ENCODE results near the gene RABGAP1L.

RABGAP1L gene

GRCh38 chr1:175023043-175023921 lies 864.0 kb downstream of the RABGAP1L start, which contains the start of gene MRPS14 (continued):
- TF ChIP-seq KLF17 (tag by site-specific recombination; IDR thresholded peaks at IDR 0.05): peak; percentile 71; the same call in 1 of the 2 replicates
- 0 out of 2 replicates have a peak, but pooled peaks have one; percentile 54 for TF ChIP-seq ZEB2 (tag by site-specific recombination; IDR thresholded peaks at IDR 0.05)
- TF ChIP-seq ZNF391 (tag by site-specific recombination; IDR thresholded peaks at IDR 0.05; ENCODE audit: borderline replicate concordance, low read depth): no peak; the same call in 1 of the 2 replicates
- no peak for TF ChIP-seq ZNF658 (tag by site-specific recombination; IDR thresholded peaks at IDR 0.05)
- TF ChIP-seq ZSCAN4 (tag by site-specific recombination; IDR thresholded peaks at IDR 0.05): peak; percentile 35; the same call in 1 of the 2 replicates
- TF ChIP-seq ZNF148 (tag by site-specific recombination; IDR thresholded peaks at IDR 0.05; ENCODE audit: borderline replicate concordance): no peak
- TF ChIP-seq ZBTB6 (tag by site-specific recombination; IDR thresholded peaks at IDR 0.05): 0 out of 2 replicates have a peak, but pooled peaks have one; percentile 12
- TF ChIP-seq ZXDB (tag by site-specific recombination; IDR thresholded peaks at IDR 0.05): peak; percentile 92
- no peak for TF ChIP-seq ZNF549 (tag by site-specific recombination; IDR thresholded peaks at IDR 0.05)
- TF ChIP-seq ZNF354C (tag by site-specific recombination; IDR thresholded peaks at IDR 0.05; ENCODE audit: borderline replicate concordance, low read depth): no peak
- peak; percentile 55 for TF ChIP-seq KLF1 (tag by site-specific recombination; IDR thresholded peaks at IDR 0.05)
- TF ChIP-seq ZNF561 (tag by site-specific recombination; IDR thresholded peaks at IDR 0.05; ENCODE audit: borderline replicate concordance): peak; percentile 89; the same call in 1 of the 2 replicates
- TF ChIP-seq ZNF692 (tag by site-specific recombination; IDR thresholded peaks at IDR 0.05): peak; percentile 81
- no peak for TF ChIP-seq ZBTB1 (tag by site-specific recombination; IDR thresholded peaks at IDR 0.05)
- TF ChIP-seq ZNF777 (tag by site-specific recombination; IDR thresholded peaks at IDR 0.05; ENCODE audit: borderline replicate concordance): no peak
- peak; percentile 76 for TF ChIP-seq KLF9 (tag by site-specific recombination; IDR thresholded peaks at IDR 0.05; ENCODE audit: low read depth)
- peak; percentile 74; the same call in 1 of the 2 replicates for TF ChIP-seq INSM2 (tag by site-specific recombination; IDR thresholded peaks at IDR 0.05)
- peak; percentile 74 for TF ChIP-seq KLF10 (tag by site-specific recombination; IDR thresholded peaks at IDR 0.05)
- peak; percentile 87 for TF ChIP-seq YY2 (tag by site-specific recombination; IDR thresholded peaks at IDR 0.05)
- TF ChIP-seq ZNF473 (tag by site-specific recombination; IDR thresholded peaks at IDR 0.05): no peak
- peak; percentile 94 for TF ChIP-seq IKZF3 (tag by site-specific recombination; IDR thresholded peaks at IDR 0.05)
- peak; percentile 97 for TF ChIP-seq YY1 (tag by site-specific recombination; IDR thresholded peaks at IDR 0.05)
- TF ChIP-seq ZBTB11 (tag by site-specific recombination; conservative IDR thresholded peaks at IDR 0.05; ENCODE audit: low read depth): peak; percentile 82
- TF ChIP-seq ZNF174 (tag by site-specific recombination; IDR thresholded peaks at IDR 0.05): no peak
- TF ChIP-seq ZNF132 (tag by site-specific recombination; IDR thresholded peaks at IDR 0.05; ENCODE audit: borderline replicate concordance): no peak
- no peak for TF ChIP-seq ZNF175 (tag by site-specific recombination; IDR thresholded peaks at IDR 0.05)

Data from HEK293 (cell line).